Ishikawa (cell line): ENCODE results near the gene TRANK1.

Source experiments
- CEBPB ChIP-seq: IDR thresholded peaks from 2 replicates; pipeline ENCODE4 v1.6.1; 2012
- CREB1 ChIP-seq: IDR thresholded peaks from 2 replicates; pipeline ENCODE4 v1.6.1; 2012; ENCODE audit warnings: low read depth
- EGR1 ChIP-seq: IDR thresholded peaks from 2 replicates; pipeline ENCODE4 v1.6.1; 2012
- EP300 ChIP-seq: IDR thresholded peaks from 2 replicates; pipeline ENCODE4 v1.6.1; 2012; ENCODE audit warnings: borderline replicate concordance
- FOXM1 ChIP-seq: IDR thresholded peaks from 2 replicates; pipeline ENCODE4 v1.6.1; 2012; ENCODE audit warnings: low read depth, borderline replicate concordance
- RAD21 ChIP-seq: IDR thresholded peaks from 2 replicates; pipeline ENCODE4 v1.6.1; 2012; ENCODE audit warnings: low read depth
- TAF1 ChIP-seq: IDR thresholded peaks from 2 replicates; pipeline ENCODE4 v1.6.1; 2012; ENCODE audit warnings: low read depth, mild to moderate bottlenecking
- YY1 ChIP-seq: IDR thresholded peaks from 2 replicates; pipeline ENCODE4 v1.6.1; 2012; ENCODE audit warnings: low read depth
- TF ChIP-seq, protein P1 (sequence below): IDR thresholded peaks from 2 replicates; pipeline ENCODE4 v1.6.1; 2012; ENCODE audit warnings: low read depth, mild to moderate bottlenecking

DNA sequence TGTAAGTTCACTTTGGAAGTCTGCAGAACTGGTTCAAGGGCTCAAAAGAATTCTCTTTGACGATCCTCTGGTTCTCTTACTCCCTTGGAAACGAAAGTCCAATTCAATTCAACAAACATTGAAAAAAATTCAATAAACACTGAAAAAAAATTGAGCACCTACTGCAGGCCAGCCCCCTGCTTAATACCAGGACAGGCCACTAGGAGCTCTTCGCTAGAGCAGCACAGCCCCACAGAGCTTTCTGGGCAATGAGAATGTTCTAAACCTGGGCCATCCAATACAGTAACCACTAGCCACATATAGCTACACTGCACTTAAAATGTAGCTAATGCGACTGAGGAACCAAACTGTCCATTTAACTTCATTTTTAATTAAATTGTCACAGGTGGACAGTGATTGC, 130.1 kb downstream of the TRANK1 start:
- TF ChIP-seq, protein P1, sequence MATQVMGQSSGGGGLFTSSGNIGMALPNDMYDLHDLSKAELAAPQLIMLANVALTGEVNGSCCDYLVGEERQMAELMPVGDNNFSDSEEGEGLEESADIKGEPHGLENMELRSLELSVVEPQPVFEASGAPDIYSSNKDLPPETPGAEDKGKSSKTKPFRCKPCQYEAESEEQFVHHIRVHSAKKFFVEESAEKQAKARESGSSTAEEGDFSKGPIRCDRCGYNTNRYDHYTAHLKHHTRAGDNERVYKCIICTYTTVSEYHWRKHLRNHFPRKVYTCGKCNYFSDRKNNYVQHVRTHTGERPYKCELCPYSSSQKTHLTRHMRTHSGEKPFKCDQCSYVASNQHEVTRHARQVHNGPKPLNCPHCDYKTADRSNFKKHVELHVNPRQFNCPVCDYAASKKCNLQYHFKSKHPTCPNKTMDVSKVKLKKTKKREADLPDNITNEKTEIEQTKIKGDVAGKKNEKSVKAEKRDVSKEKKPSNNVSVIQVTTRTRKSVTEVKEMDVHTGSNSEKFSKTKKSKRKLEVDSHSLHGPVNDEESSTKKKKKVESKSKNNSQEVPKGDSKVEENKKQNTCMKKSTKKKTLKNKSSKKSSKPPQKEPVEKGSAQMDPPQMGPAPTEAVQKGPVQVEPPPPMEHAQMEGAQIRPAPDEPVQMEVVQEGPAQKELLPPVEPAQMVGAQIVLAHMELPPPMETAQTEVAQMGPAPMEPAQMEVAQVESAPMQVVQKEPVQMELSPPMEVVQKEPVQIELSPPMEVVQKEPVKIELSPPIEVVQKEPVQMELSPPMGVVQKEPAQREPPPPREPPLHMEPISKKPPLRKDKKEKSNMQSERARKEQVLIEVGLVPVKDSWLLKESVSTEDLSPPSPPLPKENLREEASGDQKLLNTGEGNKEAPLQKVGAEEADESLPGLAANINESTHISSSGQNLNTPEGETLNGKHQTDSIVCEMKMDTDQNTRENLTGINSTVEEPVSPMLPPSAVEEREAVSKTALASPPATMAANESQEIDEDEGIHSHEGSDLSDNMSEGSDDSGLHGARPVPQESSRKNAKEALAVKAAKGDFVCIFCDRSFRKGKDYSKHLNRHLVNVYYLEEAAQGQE: no peak
- TF ChIP-seq EP300: no peak
- no peak for TF ChIP-seq RAD21
- no peak for TF ChIP-seq CEBPB
- no peak for TF ChIP-seq TAF1
- no peak for TF ChIP-seq EGR1
- TF ChIP-seq YY1: no peak
- TF ChIP-seq FOXM1: no peak
- no peak for TF ChIP-seq CREB1
